Body of pancreas (tissue), 4 donors: Measurements from ENCODE around the gene RAPGEF3.

Experiments used
- POLR2A ChIP-seq, 3 donors: fragments of 450-650 bp; IDR thresholded peaks; one replicate each; pipeline ENCODE4 v1.6.1; 2016; ENCODE audit warnings: antibody characterized with exemption in 3 of 3, mild to moderate bottlenecking in 2 of 3
- TF ChIP-seq, protein P1 (sequence below), 7 experiments: fragments of 450-650 bp in 4 of 7; fragments of 200-600 bp in 3 of 7; sonication (generic) in 3 of 7; IDR thresholded peaks; one replicate each; pipeline ENCODE4 v1.5.1; 2016 to 2019; ENCODE audit warnings: antibody characterized with exemption in 7 of 7

DNA sequence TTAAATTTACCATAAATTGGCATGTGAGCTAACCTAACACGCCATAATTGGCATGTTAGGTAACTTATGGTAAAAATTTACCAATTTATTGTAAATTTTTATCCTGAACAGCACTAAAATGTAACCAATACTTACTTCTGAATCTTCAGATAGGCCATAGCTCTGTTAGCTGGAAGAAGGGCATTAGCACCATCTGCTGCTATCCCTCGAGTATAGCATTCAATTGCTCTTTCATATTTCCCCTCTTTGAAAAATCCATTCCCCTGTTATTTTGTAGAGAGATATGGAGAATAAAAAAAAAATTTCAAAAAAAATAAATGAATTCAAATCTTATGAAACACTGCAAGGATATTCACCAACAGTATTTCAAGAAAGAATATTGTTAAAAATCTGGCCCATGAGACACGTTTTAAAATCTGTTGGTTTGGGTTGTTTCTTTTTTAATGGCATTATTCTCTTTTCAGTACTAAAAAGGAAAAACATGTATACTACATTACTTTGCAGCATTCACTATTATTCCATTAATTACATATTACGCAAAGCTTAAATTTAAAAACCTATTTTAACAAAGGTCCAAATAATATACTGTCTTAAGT, 71.9 kb downstream of the RAPGEF3 start:
- TF ChIP-seq, protein P1, sequence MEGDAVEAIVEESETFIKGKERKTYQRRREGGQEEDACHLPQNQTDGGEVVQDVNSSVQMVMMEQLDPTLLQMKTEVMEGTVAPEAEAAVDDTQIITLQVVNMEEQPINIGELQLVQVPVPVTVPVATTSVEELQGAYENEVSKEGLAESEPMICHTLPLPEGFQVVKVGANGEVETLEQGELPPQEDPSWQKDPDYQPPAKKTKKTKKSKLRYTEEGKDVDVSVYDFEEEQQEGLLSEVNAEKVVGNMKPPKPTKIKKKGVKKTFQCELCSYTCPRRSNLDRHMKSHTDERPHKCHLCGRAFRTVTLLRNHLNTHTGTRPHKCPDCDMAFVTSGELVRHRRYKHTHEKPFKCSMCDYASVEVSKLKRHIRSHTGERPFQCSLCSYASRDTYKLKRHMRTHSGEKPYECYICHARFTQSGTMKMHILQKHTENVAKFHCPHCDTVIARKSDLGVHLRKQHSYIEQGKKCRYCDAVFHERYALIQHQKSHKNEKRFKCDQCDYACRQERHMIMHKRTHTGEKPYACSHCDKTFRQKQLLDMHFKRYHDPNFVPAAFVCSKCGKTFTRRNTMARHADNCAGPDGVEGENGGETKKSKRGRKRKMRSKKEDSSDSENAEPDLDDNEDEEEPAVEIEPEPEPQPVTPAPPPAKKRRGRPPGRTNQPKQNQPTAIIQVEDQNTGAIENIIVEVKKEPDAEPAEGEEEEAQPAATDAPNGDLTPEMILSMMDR (IDR thresholded peaks at IDR 0.05) = peak in 6 of 7 experiments; percentile 35 to 56 (median 44)
- no peak for TF ChIP-seq POLR2A (IDR thresholded peaks at IDR 0.05)
